Measurements from ENCODE around the gene ONECUT2.

Gene ONECUT2

GRCh38 chr18:57523171-57523956, 88.2 kb downstream of the ONECUT2 start:
- no peak for DNase-seq (ENCODE audit: low read depth in 4 of 4, low spot score in 1 of 4)

- DNase-seq (ENCODE audit: low read depth in 4 of 4, low spot score in 1 of 4): no peak
Measured at GRCh38 chr18:57527556-57528229, 92.5 kb downstream of the ONECUT2 start.

DNA sequence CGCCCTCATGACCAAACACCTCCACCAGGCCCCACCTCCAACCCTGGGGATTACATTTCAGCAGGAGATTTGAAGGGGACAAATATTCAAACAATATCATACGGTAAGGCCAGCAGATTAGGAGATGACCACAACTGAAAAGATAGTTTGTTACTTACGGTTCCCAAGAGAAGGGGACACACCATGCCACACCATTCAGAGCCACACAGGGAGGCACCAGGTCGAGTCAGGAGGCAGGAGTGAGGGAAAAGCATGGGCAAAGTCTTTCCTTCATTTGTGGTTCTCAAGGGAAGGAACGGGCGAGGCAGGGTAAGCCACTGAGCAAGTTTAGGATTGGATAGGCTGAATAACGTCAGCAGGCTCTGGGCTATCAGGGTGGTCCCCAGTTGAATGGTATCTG, 94.0 kb downstream of the ONECUT2 start:
- DNase-seq (ENCODE audit: low read depth in 4 of 4, low spot score in 1 of 4): no peak

GRCh38 chr18:57533006-57533867, 98.1 kb downstream of the ONECUT2 start:
- no peak for DNase-seq (ENCODE audit: low read depth in 4 of 4, low spot score in 1 of 4)

- DNase-seq (ENCODE audit: low read depth in 4 of 4, low spot score in 1 of 4): no peak
Measured at GRCh38 chr18:57533868-57534510, 98.8 kb downstream of the ONECUT2 start.

GRCh38 chr18:57534511-57534909, 99.3 kb downstream of the ONECUT2 start:
- DNase-seq (ENCODE audit: low read depth in 4 of 4, low spot score in 1 of 4): no peak

GRCh38 chr18:57538614-57539013, 103.4 kb downstream of the ONECUT2 start:
- DNase-seq (ENCODE audit: low read depth in 4 of 4, low spot score in 1 of 4): no peak

DNA sequence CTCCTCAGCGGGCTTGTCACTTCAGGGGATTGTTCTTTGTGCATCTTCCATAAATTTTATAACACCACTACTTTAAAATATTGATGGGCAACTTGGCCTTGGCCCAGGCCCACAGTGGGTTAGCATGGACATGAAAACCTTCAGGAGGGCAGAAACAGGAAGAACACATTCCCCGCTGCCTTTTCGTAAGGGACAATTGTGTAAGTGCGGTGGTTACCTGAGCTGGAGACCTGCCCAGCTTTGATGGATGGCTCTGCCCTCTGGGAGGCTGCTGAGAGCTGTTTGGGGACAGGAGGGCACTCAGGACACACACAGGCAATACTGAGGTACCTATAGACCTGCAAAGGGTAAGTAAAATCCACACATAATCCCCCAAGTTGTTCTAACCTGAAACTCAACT, 104.5 kb downstream of the ONECUT2 start:
- no peak for DNase-seq (ENCODE audit: low read depth in 4 of 4, low spot score in 1 of 4)
